GM12875 (cell line): Measurements from ENCODE around the gene UTP3.

Source experiments
- H3K4me3 ChIP-seq: one replicate; pipeline ENCODE4 v1.5.1; 2011; ENCODE audit warnings: low read depth, low read length, control low read depth
- CTCF ChIP-seq: IDR thresholded peaks from 2 replicates; pipeline ENCODE4 v1.5.1; 2011; ENCODE audit warnings: low read depth, mild to moderate bottlenecking, control low read depth, inconsistent platforms, low read length, moderate library complexity, borderline replicate concordance; ENCODE audit not compliant: insufficient read depth

UTP3 gene

DNA sequence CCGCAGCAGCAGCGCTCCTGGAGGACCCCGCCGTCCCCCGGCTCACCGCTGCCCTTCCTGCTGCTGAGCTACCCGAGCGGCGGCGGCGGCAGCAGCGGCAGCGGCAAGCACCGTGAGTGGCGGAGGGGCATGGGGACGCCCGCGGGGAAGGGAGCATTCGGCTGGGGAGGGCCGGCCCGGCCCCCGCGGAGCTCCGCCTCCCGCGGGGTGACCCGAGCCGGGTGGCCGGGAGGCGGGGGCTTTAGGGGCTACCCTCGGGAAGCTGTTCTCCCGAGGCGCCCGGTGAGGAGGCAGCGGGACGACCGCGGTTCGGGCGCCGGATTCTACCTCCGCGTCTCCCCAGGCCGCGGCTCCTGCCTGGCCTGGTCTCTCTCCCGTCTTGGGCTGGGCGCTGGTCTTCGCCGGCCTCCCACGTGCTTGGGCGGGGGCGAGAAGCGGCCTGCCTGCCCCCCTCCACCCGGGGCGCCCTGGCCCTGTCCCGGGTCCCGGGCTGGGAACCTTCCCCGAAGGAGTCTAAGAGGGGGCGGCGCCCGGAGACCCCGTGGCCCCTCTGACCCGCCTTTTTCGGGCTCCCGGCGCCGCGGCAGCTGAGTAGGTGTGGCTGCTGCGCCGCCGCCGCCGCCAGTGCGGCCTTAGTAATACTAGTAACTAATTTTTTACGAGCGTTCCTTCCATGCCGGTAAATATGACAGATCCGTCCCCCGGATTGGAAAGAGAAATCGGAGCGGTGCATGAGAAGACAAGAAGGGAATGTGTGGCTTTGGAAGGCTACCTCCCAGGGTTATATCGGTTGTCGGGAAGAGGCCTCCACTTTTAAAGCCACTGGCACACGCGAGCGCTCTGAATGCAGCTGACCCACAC, 17.1 kb downstream of the UTP3 start:
- TF ChIP-seq CTCF = 0 out of 2 replicates have a peak, but pooled peaks have one; percentile 1
- peak overlapping the region; percentile 62 for H3K4me3 ChIP-seq

GRCh38 chr4:70706044-70706461, 17.7 kb downstream of the UTP3 start:
- peak overlapping the region; percentile 62 for H3K4me3 ChIP-seq
- no peak for TF ChIP-seq CTCF

DNA sequence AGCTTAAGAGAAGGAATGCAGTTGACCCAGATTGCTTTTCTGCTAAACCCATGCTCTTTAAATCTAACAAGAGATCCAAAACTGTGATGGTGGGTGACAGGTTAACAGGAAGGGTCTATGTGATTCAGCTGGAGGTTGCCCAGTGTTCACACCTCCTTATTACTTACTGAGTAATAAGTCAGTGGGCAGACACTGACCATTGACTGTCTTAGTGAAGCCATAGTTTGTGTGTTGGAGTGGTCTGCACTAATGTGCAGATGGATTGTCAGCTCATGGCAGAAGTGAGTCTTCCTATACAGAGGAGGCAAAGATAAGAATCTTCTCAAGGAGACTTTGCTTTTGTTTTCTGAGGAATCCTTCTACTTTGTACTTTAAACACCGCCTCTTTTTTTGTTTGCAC, 18.2 kb downstream of the UTP3 start:
- H3K4me3 ChIP-seq = no peak overlapping the region
- TF ChIP-seq CTCF = no peak

DNA sequence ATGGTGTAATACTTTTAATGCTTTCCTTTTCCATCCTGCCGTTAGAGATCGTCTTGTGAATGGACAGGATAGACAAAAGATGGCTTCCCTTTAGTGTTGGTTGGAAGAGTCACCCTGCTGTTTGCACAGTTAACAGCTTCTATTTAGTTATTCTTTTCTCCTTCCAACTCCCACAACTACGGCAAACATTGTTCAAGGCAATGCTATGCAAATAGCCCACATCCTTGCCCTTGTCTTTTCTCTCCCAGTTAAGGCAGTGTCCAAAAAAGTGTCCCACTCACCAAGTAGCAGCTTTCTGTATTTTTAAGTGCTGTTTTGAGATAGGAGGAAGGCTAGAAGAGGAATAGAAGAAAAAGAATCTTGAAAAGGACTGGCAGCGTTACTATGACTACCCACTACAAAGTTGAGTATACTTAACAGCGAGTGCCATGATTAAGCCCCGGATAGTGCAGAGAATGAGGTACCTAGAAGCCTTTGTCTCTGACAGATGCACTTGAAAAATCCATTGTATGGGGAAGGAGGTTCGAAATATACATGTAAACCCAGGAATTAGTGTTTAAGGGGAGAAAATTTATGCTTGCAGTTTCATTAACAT, 21.4 kb downstream of the UTP3 start:
- TF ChIP-seq CTCF = no peak
- no peak overlapping the region for H3K4me3 ChIP-seq

GRCh38 chr4:70711599-70711998, 23.3 kb downstream of the UTP3 start:
- TF ChIP-seq CTCF = no peak
- no peak overlapping the region for H3K4me3 ChIP-seq

GRCh38 chr4:70712150-70712549, 23.8 kb downstream of the UTP3 start:
- H3K4me3 ChIP-seq = no peak overlapping the region
- TF ChIP-seq CTCF = no peak
